MG63 (cell line): ENCODE results near the gene MICOS13. TPM values are rescaled to one million over a fixed set of nuclear protein-coding genes. Genes with fewer than 3 reads are reported as not detected.
"Not testable (repeated sequence)": the region's sequence is repeated elsewhere in the genome, so short reads cannot be mapped to it uniquely, and the experiment has no call there.

Source experiments
- DNase-seq: peaks from one replicate; pipeline ENCODE4 v3.0.0-alpha.2; 2020
- H3K27me3 ChIP-seq: fragments of 250-450 bp; sonication (Bioruptor Pico); 2 replicates; pipeline ENCODE4 v1.5.1; 2020; ENCODE audit warnings: mild to moderate bottlenecking, moderate library complexity
- H3K36me3 ChIP-seq: fragments of 250-450 bp; sonication (Bioruptor Pico); 2 replicates; pipeline ENCODE4 v1.5.1; 2020; ENCODE audit warnings: mild to moderate bottlenecking, moderate library complexity
- H3K4me3 ChIP-seq: fragments of 250-450 bp; sonication (Bioruptor Pico); 2 replicates; pipeline ENCODE4 v1.5.1; 2020; ENCODE audit warnings: mild to moderate bottlenecking, moderate library complexity
- H3K9me3 ChIP-seq: fragments of 250-450 bp; sonication (Bioruptor Pico); 2 replicates; pipeline ENCODE4 v1.5.1; 2020; ENCODE audit warnings: mild to moderate bottlenecking, moderate library complexity
- total RNA-seq: library from RNA; depleted of rRNA; stranded (reverse); fragments of >200 nt; shearing (Covaris generic); gene quantifications from 2 replicates; pipeline ENCODE4 v1.2.3, GENCODE V29; 2014; ENCODE audit warnings: low replicate concordance

Gene MICOS13
- total RNA-seq, 1 experiment from 2014 or later = 75.4 TPM

- H3K4me3 ChIP-seq = no peak overlapping the region
- no peaks in the 10 kb centered on the region for H3K9me3 ChIP-seq
- no peak for DNase-seq
- no peaks in the 10 kb centered on the region for H3K27me3 ChIP-seq
- peaks cover 25% of the 10 kb centered on the region for H3K36me3 ChIP-seq
These were observed 25.2 kb upstream of the MICOS13 start for GRCh38 chr19:5705552-5705951.

DNA sequence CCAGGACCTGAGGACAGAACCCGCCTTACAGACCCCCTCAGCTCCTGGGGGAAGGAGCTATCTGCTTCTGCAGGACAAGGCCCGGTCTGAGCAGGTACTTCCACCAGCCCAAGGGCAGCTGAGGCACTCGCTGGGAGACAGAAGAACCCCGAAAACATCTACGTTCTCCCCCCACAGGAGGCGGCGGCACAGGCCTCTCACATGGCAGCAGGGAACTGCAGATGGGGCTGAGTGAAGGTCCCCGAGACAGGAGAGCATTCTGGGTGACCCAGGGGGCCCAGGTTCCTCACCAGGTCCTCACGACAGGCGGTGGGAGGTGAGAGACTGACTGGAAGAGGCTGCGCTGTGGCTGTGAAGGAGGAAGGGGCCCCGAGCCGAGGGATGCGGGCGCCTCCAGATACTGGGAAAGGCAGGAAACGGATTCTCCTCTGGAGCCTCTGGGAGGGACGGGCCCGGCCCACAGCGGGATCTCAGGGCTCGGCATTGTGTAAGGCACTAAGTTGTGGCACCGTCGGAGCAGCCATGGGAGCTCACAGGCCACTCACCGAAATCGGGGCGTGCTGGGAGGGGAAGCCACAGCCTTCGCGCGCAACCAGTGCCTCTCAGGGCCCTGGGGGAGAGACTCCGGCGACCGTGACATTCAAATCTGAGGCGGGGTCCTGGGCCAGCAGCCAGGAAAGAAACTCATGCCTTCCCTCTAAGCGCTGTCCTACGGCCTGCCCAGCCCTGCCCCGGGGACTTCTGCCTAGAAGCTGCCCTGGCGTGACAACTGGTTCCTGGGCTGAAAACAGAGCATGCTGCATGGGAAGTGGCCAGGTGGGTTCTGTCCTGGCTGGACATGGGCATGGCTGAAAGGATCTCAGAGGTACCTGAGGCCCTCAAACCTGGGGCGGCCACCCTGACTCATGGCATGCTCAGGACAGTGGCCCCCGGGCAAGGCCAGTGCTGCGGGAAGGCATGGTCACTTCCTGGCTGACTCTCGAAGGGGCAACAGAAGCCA is 23.8 kb upstream of the MICOS13 start:
- Histone ChIP-seq H3K9me3 (no peaks in the 10 kb centered on the region), H3K27me3 (no peaks in the 10 kb centered on the region), H3K36me3 (peaks cover 28% of the 10 kb centered on the region), H3K4me3 (no peak overlapping the region)
- DNase-seq = no peak

- peaks cover 28% of the 10 kb centered on the region for H3K36me3 ChIP-seq
- not testable (repeated sequence) for H3K4me3 ChIP-seq, H3K27me3 ChIP-seq, DNase-seq, H3K9me3 ChIP-seq
These were observed 21.7 kb upstream of the MICOS13 start for GRCh38 chr19:5702053-5702410.

DNA sequence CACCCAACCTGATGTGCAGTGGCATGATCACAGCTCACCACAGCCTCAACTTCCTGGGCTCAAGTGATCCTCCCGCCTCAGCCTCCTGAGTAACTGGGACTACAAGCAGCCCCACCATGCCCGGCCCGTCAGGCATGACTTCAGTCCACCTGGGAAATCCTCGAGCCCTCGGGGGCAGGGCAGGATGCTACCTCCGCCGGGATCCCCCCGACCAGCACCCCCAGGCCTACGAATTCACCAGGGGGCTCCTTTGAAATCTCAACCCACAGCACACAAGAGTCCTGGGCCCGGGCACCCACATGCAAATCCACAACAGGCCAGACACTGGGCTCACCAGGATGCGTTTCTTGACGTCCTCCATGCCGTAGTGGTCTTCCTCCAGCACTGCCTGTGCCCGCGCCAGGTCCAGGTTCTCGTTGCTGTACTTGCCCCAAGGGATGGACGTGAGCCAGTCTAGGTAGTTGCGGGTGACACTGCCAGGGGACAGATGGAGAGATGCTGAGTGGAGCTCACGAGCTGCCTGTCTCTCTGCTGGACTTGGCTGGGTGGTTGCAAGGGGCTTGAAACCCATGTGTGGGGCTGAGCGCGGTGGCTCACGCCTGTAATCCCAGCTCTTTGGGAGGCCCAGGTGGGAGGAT is 20.3 kb upstream of the MICOS13 start:
- no peak for DNase-seq
- H3K4me3 ChIP-seq = no peak overlapping the region
- peaks cover 17% of the 10 kb centered on the region for H3K36me3 ChIP-seq

DNA sequence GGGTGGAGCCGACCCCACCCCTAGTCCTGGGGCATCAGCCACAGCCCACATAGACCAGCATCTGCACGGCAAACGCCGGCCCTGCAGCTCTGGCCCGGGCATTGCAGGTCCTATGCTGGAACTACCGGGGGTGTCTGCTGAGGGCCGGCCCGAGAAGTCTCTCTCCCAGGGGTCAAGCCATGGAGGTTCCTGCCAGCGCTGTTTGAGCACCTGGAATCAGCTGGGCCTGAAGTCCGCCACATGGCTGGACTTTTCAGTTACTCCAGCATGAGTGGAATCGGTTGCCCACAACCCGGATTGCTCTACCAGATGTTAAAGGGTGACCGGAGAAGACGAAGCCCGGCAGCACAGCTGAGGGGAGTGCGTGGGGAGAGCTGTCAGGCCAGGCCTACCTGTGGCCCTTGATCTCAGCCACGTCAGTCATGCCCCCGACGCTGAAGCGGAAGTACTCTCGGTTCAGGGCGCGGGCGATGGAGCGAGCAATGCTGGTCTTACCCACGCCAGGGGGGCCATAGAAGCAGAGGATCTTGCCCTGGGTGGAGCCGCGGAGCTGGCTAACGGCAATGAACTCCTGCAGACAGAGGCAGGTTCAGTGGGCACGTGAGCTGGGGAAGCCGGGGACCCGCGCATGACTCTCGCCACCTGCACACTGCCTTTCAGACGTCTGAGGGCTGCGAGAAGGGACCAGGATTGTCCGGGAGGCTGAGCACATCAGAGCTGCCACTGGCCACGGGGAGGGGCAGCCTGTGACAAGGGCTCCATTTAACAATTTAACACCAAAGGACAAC is 18.5 kb upstream of the MICOS13 start:
- Histone ChIP-seq H3K27me3 (no peaks in the 10 kb centered on the region), H3K4me3 (no peak overlapping the region), H3K36me3 (peaks cover 17% of the 10 kb centered on the region; the same call in 1 of the 2 replicates), H3K9me3 (no peaks in the 10 kb centered on the region)
- DNase-seq = no peak

More for the DNA sequence above, 20.3 kb upstream of the MICOS13 start:
- no peaks in the 10 kb centered on the region for H3K9me3 ChIP-seq
- no peaks in the 10 kb centered on the region for H3K27me3 ChIP-seq

DNA sequence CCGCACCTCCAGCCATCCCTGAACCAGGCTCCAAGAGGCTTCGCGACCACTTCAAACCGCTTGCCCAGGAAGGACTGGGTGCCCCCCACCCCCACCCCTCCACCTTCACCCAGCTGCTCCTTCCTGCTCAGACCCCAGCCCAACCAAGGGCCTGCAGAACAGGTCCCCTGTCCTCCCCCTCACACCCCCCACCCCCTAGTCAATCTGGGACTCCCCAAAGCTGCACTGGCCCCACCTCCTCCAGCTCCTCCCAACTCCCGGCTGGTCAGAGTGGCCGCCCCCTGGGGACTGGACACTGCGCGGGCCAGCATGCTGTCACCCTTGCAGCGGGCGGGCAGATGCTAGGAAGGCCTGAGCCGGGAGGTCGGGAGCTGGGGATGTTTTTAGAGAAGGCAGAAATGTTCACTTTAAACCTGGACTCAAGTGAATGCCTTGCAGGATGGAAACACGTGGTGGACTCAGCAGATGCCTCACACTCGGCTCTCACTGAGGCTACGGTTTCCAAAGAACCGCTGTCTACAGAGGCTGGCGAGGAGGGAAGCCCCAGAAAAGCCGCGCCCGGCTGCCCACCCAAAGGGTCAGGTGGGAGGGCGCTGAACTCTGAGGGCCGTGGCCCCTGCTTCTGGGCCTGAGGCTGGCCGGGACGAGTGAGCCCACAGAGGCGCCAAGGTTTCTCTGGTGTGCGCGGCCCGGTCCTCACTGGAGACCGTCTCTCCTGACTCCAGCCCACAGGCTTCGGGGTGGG is 17.7 kb upstream of the MICOS13 start:
- Histone ChIP-seq H3K4me3 (no peak overlapping the region), H3K9me3 (no peaks in the 10 kb centered on the region), H3K27me3 (no peaks in the 10 kb centered on the region), H3K36me3 (peaks cover 15% of the 10 kb centered on the region; the same call in 1 of the 2 replicates)
- DNase-seq = no peak

GRCh38 chr19:5697022-5697889 is 16.9 kb upstream of the MICOS13 start:
- Histone ChIP-seq H3K4me3 (no peak overlapping the region), H3K27me3 (no peaks in the 10 kb centered on the region), H3K36me3 (peaks cover 23% of the 10 kb centered on the region), H3K9me3 (no peaks in the 10 kb centered on the region)
- DNase-seq = no peak

DNA sequence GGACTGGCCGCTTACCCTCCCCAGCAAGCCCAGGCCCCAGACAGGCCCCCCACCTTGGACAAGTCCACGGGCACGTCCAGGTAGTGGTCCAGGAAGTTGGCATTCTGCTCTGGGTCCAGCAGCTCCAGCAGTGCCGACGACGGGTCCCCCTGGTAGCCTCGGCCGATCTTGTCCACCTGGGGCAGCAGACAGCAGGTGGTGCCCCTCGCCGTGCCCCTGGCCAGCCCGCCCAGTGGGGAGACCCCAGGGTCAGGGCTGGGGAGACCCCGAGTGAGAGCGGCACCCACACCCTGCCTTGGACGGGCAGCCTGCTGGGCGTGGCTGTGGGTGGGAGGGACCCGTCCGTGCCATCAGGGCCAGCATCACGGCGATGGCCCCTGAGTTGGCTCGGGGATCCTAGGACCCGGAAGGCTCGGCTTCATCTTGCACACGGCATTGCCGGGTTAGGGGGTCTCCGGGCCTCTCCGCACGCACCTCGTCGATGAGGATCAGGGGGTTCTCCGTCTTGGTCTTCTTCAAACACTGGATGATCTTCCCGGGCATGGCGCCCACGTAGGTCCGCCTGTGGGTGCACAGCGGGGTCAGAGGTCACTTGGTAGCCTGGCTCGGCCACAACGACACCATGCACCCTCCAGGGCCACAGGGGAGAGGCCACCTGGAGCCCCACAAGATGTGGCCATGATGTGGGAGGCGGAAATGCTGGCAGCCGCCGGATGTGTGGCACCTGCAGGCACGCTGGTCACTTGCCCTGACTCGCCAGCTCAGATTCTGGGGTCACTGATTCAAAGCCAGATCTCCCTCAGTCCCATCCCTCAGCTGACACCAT is 16.1 kb upstream of the MICOS13 start:
- no peak overlapping the region for H3K4me3 ChIP-seq
- no peaks in the 10 kb centered on the region for H3K27me3 ChIP-seq
- no peaks in the 10 kb centered on the region for H3K9me3 ChIP-seq
- no peak for DNase-seq
- H3K36me3 ChIP-seq = peaks cover 32% of the 10 kb centered on the region

DNA sequence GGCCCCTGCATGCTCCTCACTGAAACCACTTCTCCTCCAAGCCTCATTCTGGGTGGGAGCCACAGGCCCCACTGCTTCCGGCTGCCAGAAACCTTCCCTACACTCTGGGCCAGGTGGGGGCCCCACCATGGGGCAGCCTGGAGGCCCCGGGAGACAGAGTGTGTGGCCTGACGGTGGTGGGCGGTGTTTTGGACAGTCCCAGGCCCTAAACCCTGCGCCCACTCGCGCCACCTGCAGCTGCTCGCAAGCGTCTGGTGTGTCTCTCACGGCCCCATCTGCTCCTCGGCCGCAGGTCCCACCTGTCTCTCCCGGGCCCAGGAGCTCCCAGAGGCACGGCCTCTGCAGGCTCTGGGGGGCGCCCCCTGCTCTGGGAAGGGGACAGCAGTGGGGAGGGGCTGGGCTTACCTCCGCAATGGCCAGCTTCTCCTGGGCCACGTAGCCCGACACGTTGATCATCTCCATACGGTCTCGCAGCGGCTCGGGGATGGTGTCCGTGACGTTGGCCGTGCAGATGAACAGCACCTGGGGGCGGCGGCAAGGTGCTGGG is 15.4 kb upstream of the MICOS13 start:
- Histone ChIP-seq H3K36me3 (peaks cover 36% of the 10 kb centered on the region), H3K4me3 (no peak overlapping the region), H3K9me3 (no peaks in the 10 kb centered on the region), H3K27me3 (no peaks in the 10 kb centered on the region)
- DNase-seq = no peak

GRCh38 chr19:5694956-5695648 is 14.8 kb upstream of the MICOS13 start:
- Histone ChIP-seq H3K9me3 (no peaks in the 10 kb centered on the region), H3K27me3 (no peaks in the 10 kb centered on the region), H3K36me3 (peaks cover 40% of the 10 kb centered on the region), H3K4me3 (no peak overlapping the region)
- DNase-seq = no peak

DNA sequence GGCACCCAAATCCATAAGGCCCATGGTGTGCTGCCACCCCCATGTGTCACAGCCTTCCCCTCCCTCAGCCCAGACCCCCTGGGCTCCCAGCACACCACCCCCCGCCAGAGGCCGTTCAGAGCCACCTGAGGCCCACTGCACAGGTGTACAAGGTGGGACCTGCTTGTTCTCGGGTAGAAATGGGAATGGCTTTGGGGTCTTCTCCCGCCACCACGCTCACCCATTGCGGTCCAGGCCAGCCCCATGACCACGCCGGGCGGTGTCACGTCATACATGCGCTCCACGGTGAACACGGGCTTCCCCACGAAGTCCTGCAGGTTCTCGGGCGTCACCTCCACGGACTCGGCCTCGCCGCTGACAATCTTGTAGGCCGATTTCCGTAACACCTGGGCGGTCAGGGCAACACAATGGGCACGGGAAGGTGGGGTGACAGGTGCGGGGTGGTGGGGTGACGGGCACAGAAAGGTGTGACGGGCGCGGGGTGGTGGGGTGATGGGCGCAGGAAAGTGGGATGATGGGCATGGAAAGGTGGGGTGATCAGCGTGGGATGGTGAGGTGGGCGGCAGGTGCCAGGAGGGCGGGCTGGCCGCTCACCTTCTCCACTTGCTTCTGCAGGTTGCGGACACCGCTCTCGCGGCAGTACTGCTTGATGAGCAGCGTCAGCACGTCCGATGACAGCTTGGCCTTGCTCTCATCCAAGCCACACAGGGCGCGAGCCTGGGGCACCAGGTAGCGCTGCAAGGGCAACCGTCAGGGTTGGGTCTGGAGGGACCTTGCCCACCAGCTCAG is 14.0 kb upstream of the MICOS13 start:
- Histone ChIP-seq H3K27me3 (no peaks in the 10 kb centered on the region), H3K9me3 (no peaks in the 10 kb centered on the region), H3K36me3 (peaks cover 36% of the 10 kb centered on the region), H3K4me3 (no peak overlapping the region)
- no peak for DNase-seq

- Histone ChIP-seq H3K36me3 (peaks cover 36% of the 10 kb centered on the region), H3K27me3 (no peaks in the 10 kb centered on the region), H3K9me3 (no peaks in the 10 kb centered on the region), H3K4me3 (no peak overlapping the region)
- no peak for DNase-seq
These were observed 13.2 kb upstream of the MICOS13 start for GRCh38 chr19:5693195-5694166.
